ENCODE results near the gene TNFRSF11A.

Gene TNFRSF11A

GRCh38 chr18:62285281-62285680 is 39.8 kb upstream of the TNFRSF11A start:
- Histone ChIP-seq H3K23ac (ENCODE audit: low read depth, low read length, poor library complexity) (no peak overlapping the region), H2AK5ac (ENCODE audit: low read depth, low read length) (no peak overlapping the region), H4K91ac (ENCODE audit: low read depth, low read length, poor library complexity) (no peak overlapping the region), H2BK5ac (ENCODE audit: low read length) (no peak overlapping the region), H3K27me3 (ENCODE audit: control insufficient read depth in 3 of 3, insufficient read depth in 3 of 3, low read depth in 1 of 3, low read length in 3 of 3) (no peaks in the 10 kb centered on the region), H2BK120ac (ENCODE audit: low read depth, low read length) (no peak overlapping the region), H2AFZ (ENCODE audit: low read length) (no peak overlapping the region), H3K36me3 (replicated peaks in 1 of 2; ENCODE audit: control insufficient read depth in 2 of 2, insufficient read depth in 2 of 2, low read length in 2 of 2) (peaks cover 3 to 81% of the 10 kb centered on the region in 2 donors), H3K4ac (ENCODE audit: low read length) (no peak overlapping the region), H3K4me1 (ENCODE audit: control insufficient read depth in 2 of 2, insufficient read depth in 1 of 2, low read depth in 1 of 2, low read length in 2 of 2) (no peaks in the 10 kb centered on the region), H3K27ac (replicated peaks; ENCODE audit: low read length) (no peak overlapping the region), H4K8ac (ENCODE audit: low read depth, low read length) (no peak overlapping the region), H2BK15ac (ENCODE audit: low read length) (no peak overlapping the region), H3K9ac (ENCODE audit: low read depth, low read length, poor library complexity) (no peak overlapping the region), H3K14ac (ENCODE audit: low read length) (no peak overlapping the region), H2BK12ac (ENCODE audit: low read length) (no peak overlapping the region), H3K9me3 (replicated peaks in 1 of 2; ENCODE audit: control insufficient read depth in 2 of 2, insufficient read depth in 1 of 2, low read depth in 1 of 2, low read length in 2 of 2) (no peaks in the 10 kb centered on the region), H3K4me2 (ENCODE audit: insufficient read depth, low read length, poor library complexity, severe bottlenecking) (no peak overlapping the region), H3K79me1 (ENCODE audit: low read depth, low read length) (no peaks in the 10 kb centered on the region), H3K4me3 (ENCODE audit: low read length in 2 of 2) (no peak overlapping the region), H3K18ac (ENCODE audit: low read length) (no peak overlapping the region)
- WGBS, 2 donors (ENCODE audit: extremely low coverage in 2 of 2, insufficient read length in 2 of 2, insufficient replicate concordance in 1 of 2): 100% methylated on average over 2 of the region's 6 CpGs; no CpG with 5 or more reads in 1 of the 2 donors
- DNase-seq (ENCODE audit: low spot score): no peak

DNA sequence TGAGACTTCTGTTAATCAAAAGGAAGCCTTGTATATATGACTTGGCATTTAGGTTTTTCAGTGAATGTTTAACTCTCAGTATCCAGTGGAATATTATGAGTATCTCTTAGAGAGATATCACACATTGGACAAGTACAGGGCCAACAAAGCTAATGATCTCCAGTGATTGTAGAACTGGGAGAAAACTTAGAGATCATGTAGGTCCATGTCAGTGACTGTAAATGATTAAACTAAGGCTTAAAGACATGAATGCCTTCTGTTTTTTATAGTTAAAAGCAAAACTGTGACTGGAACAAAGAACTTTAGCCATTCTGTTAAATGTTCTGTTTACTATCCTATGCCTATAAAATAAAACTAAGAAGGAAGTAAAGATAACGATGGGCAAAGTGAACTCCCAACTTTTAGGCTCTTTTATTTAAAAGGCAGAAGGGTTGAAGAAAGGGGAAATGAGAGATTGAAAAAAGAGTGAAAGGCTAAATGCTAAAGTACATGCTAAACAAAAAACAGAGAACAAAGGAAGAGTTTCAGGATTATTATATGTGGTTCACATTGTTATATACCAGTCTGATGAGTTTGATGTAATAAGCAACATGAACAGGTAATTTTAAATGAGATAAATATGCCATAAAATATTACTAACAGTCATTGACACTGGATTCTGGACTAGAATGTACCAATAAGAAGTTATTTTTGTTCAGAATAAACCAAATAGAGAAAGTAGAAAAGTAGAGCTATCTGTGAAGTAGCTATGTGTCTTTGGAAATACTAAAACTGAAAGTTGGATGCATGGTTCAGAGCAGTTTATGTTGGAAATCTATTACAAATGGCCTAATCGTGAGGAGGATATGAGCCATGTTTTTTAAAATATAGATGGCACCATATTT is 37.1 kb upstream of the TNFRSF11A start:
- no peak overlapping the region for H3K27ac ChIP-seq (replicated peaks; ENCODE audit: low read length)
- H4K91ac ChIP-seq (ENCODE audit: low read depth, low read length, poor library complexity): no peak overlapping the region
- H3K4me3 ChIP-seq (ENCODE audit: low read length in 2 of 2): no peak overlapping the region
- no peaks in the 10 kb centered on the region for H3K4me1 ChIP-seq (ENCODE audit: control insufficient read depth in 2 of 2, insufficient read depth in 1 of 2, low read depth in 1 of 2, low read length in 2 of 2)
- H3K14ac ChIP-seq (ENCODE audit: low read length): no peak overlapping the region
- H3K4ac ChIP-seq (ENCODE audit: low read length): no peak overlapping the region
- H3K79me1 ChIP-seq (ENCODE audit: low read depth, low read length): no peaks in the 10 kb centered on the region
- no peak overlapping the region for H2AFZ ChIP-seq (ENCODE audit: low read length)
- no peak overlapping the region for H2AK5ac ChIP-seq (ENCODE audit: low read depth, low read length)
- no peak overlapping the region for H3K23ac ChIP-seq (ENCODE audit: low read depth, low read length, poor library complexity)
- DNase-seq (ENCODE audit: low spot score): no peak
- no CpG with 5 or more reads among the region's 2 CpGs for WGBS, 2 donors (ENCODE audit: extremely low coverage in 2 of 2, insufficient read length in 2 of 2, insufficient replicate concordance in 1 of 2)
- no peak overlapping the region for H3K18ac ChIP-seq (ENCODE audit: low read length)
- no peak overlapping the region for H2BK5ac ChIP-seq (ENCODE audit: low read length)
- no peak overlapping the region for H2BK12ac ChIP-seq (ENCODE audit: low read length)
- no peak overlapping the region for H4K8ac ChIP-seq (ENCODE audit: low read depth, low read length)
- H2BK15ac ChIP-seq (ENCODE audit: low read length): no peak overlapping the region
- H3K36me3 ChIP-seq (replicated peaks in 1 of 2; ENCODE audit: control insufficient read depth in 2 of 2, insufficient read depth in 2 of 2, low read length in 2 of 2): peaks cover 4 to 75% of the 10 kb centered on the region in 2 donors
- no peaks in the 10 kb centered on the region for H3K27me3 ChIP-seq (ENCODE audit: control insufficient read depth in 3 of 3, insufficient read depth in 3 of 3, low read depth in 1 of 3, low read length in 3 of 3)
- no peak overlapping the region for H3K9ac ChIP-seq (ENCODE audit: low read depth, low read length, poor library complexity)
- H3K9me3 ChIP-seq (replicated peaks in 1 of 2; ENCODE audit: control insufficient read depth in 2 of 2, insufficient read depth in 1 of 2, low read depth in 1 of 2, low read length in 2 of 2): no peaks in the 10 kb centered on the region
- no peak overlapping the region for H2BK120ac ChIP-seq (ENCODE audit: low read depth, low read length)
- no peak overlapping the region for H3K4me2 ChIP-seq (ENCODE audit: insufficient read depth, low read length, poor library complexity, severe bottlenecking)

GRCh38 chr18:62288665-62289008 is 36.5 kb upstream of the TNFRSF11A start:
- H3K27ac ChIP-seq (replicated peaks; ENCODE audit: low read length): no peak overlapping the region
- no peaks in the 10 kb centered on the region for H3K27me3 ChIP-seq (ENCODE audit: control insufficient read depth in 3 of 3, insufficient read depth in 3 of 3, low read depth in 1 of 3, low read length in 3 of 3)
- no peak overlapping the region for H2BK12ac ChIP-seq (ENCODE audit: low read length)
- peaks cover 4 to 75% of the 10 kb centered on the region in 2 donors for H3K36me3 ChIP-seq (replicated peaks in 1 of 2; ENCODE audit: control insufficient read depth in 2 of 2, insufficient read depth in 2 of 2, low read length in 2 of 2)
- H3K4ac ChIP-seq (ENCODE audit: low read length): no peak overlapping the region
- DNase-seq (ENCODE audit: low spot score): no peak
- H2AFZ ChIP-seq (ENCODE audit: low read length): no peak overlapping the region
- no peak overlapping the region for H3K4me2 ChIP-seq (ENCODE audit: insufficient read depth, low read length, poor library complexity, severe bottlenecking)
- H4K8ac ChIP-seq (ENCODE audit: low read depth, low read length): no peak overlapping the region
- no peak overlapping the region for H3K23ac ChIP-seq (ENCODE audit: low read depth, low read length, poor library complexity)
- H2AK5ac ChIP-seq (ENCODE audit: low read depth, low read length): no peak overlapping the region
- no peak overlapping the region for H3K14ac ChIP-seq (ENCODE audit: low read length)
- H3K9ac ChIP-seq (ENCODE audit: low read depth, low read length, poor library complexity): no peak overlapping the region
- no peak overlapping the region for H3K4me3 ChIP-seq (ENCODE audit: low read length in 2 of 2)
- no CpG with 5 or more reads among the region's 2 CpGs for WGBS, 2 donors (ENCODE audit: extremely low coverage in 2 of 2, insufficient read length in 2 of 2, insufficient replicate concordance in 1 of 2)
- no peaks in the 10 kb centered on the region for H3K9me3 ChIP-seq (replicated peaks in 1 of 2; ENCODE audit: control insufficient read depth in 2 of 2, insufficient read depth in 1 of 2, low read depth in 1 of 2, low read length in 2 of 2)
- no peak overlapping the region for H2BK5ac ChIP-seq (ENCODE audit: low read length)
- no peak overlapping the region for H4K91ac ChIP-seq (ENCODE audit: low read depth, low read length, poor library complexity)
- H2BK15ac ChIP-seq (ENCODE audit: low read length): no peak overlapping the region
- H3K79me1 ChIP-seq (ENCODE audit: low read depth, low read length): no peaks in the 10 kb centered on the region
- no peak overlapping the region for H2BK120ac ChIP-seq (ENCODE audit: low read depth, low read length)
- no peaks in the 10 kb centered on the region for H3K4me1 ChIP-seq (ENCODE audit: control insufficient read depth in 2 of 2, insufficient read depth in 1 of 2, low read depth in 1 of 2, low read length in 2 of 2)
- no peak overlapping the region for H3K18ac ChIP-seq (ENCODE audit: low read length)

DNA sequence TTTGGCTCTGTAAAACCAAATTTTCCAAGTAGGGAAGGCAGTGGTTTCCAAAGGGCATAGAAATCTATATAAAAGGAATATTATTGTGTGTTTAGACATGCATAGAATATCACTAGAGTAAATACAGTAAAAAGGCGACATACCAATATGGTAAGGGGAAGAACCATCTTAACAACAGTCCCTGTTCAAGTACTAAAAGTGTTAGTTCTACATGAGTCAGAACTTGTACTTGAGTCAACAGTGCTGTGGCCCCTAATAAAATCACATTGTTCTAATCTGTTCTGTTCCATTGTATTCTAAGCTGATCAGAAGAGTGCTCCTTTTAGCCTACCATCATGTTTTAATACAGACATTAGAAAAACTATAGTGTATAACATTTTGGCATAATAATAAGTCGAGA is 36.1 kb upstream of the TNFRSF11A start:
- Histone ChIP-seq H3K4me1 (ENCODE audit: control insufficient read depth in 2 of 2, insufficient read depth in 1 of 2, low read depth in 1 of 2, low read length in 2 of 2) (no peaks in the 10 kb centered on the region), H3K4me3 (ENCODE audit: low read length in 2 of 2) (no peak overlapping the region)
- WGBS, 2 donors (ENCODE audit: extremely low coverage in 2 of 2, insufficient read length in 2 of 2, insufficient replicate concordance in 1 of 2): 100% methylated on average over 1 of the region's 2 CpGs

More for the DNA sequence above, 36.1 kb upstream of the TNFRSF11A start:
- no peak overlapping the region for H2BK15ac ChIP-seq (ENCODE audit: low read length)
- H4K91ac ChIP-seq (ENCODE audit: low read depth, low read length, poor library complexity): no peak overlapping the region
- no peak overlapping the region for H2AFZ ChIP-seq (ENCODE audit: low read length)
- H3K9ac ChIP-seq (ENCODE audit: low read depth, low read length, poor library complexity): no peak overlapping the region
- no peak overlapping the region for H4K8ac ChIP-seq (ENCODE audit: low read depth, low read length)
- no peak overlapping the region for H2BK120ac ChIP-seq (ENCODE audit: low read depth, low read length)
- no peaks in the 10 kb centered on the region for H3K79me1 ChIP-seq (ENCODE audit: low read depth, low read length)
- H3K23ac ChIP-seq (ENCODE audit: low read depth, low read length, poor library complexity): no peak overlapping the region
- no peak overlapping the region for H2BK5ac ChIP-seq (ENCODE audit: low read length)
- no peaks in the 10 kb centered on the region for H3K27me3 ChIP-seq (ENCODE audit: control insufficient read depth in 3 of 3, insufficient read depth in 3 of 3, low read depth in 1 of 3, low read length in 3 of 3)
- H2BK12ac ChIP-seq (ENCODE audit: low read length): no peak overlapping the region
- DNase-seq (ENCODE audit: low spot score): no peak
- no peak overlapping the region for H3K4ac ChIP-seq (ENCODE audit: low read length)
- H3K36me3 ChIP-seq (replicated peaks in 1 of 2; ENCODE audit: control insufficient read depth in 2 of 2, insufficient read depth in 2 of 2, low read length in 2 of 2): peaks cover 4 to 76% of the 10 kb centered on the region in 2 donors
- H2AK5ac ChIP-seq (ENCODE audit: low read depth, low read length): no peak overlapping the region
- H3K4me2 ChIP-seq (ENCODE audit: insufficient read depth, low read length, poor library complexity, severe bottlenecking): no peak overlapping the region
- no peak overlapping the region for H3K27ac ChIP-seq (replicated peaks; ENCODE audit: low read length)
- no peaks in the 10 kb centered on the region for H3K9me3 ChIP-seq (replicated peaks in 1 of 2; ENCODE audit: control insufficient read depth in 2 of 2, insufficient read depth in 1 of 2, low read depth in 1 of 2, low read length in 2 of 2)
- H3K14ac ChIP-seq (ENCODE audit: low read length): no peak overlapping the region
- no peak overlapping the region for H3K18ac ChIP-seq (ENCODE audit: low read length)

Measured in neuronal stem cell (in vitro differentiated cells).